ENCODE results near the gene TMUB2. TPM values are rescaled to one million over a fixed set of nuclear protein-coding genes. Genes with fewer than 3 reads are reported as not detected.
A peak's percentile ranks its signal among the peaks of the same experiment; 100 is the strongest.

Gene TMUB2
- total and polyA plus RNA-seq, 2 of the 13 experiments (the other 11 are each of a cell fraction or from before 2014, with no cell fraction given), result 26.9 to 50.8 TPM

GRCh38 chr17:44152875-44153274, 33.9 kb upstream of the TMUB2 start (continued):
- TF ChIP-seq AKNA (CRISPR knock-in tag; IDR thresholded peaks at IDR 0.05; ENCODE audit: borderline replicate concordance), result no peak
- no peak for TF ChIP-seq ATAD3A (CRISPR knock-in tag; IDR thresholded peaks at IDR 0.05)
- no peak for TF ChIP-seq ZNF574 (CRISPR knock-in tag; IDR thresholded peaks at IDR 0.05)

GRCh38 chr17:44155488-44155887, 31.3 kb upstream of the TMUB2 start:
- Histone ChIP-seq H4K20me1 (ENCODE audit: insufficient read depth, low read length) (no peaks in the 10 kb centered on the region), H3K27ac (ENCODE audit: extremely low read length, insufficient read depth, low read length) (no peak overlapping the region), H3K4me2 (ENCODE audit: low read depth, low read length) (no peak overlapping the region), H3K79me2 (ENCODE audit: insufficient read depth, low read length) (peaks cover 4% of the 10 kb centered on the region), H3K36me3 (replicated peaks in 1 of 2; ENCODE audit: control insufficient read depth in 1 of 2, insufficient read depth in 2 of 2, low read length in 2 of 2) (peaks cover 12 to 44% of the 10 kb centered on the region in 2 experiments), H3K27me3 (ENCODE audit: control insufficient read depth in 1 of 2, insufficient read depth in 2 of 2, low read length in 2 of 2) (no peaks in the 10 kb centered on the region), H3K4me1 (ENCODE audit: insufficient read depth, low read length) (peaks cover 9% of the 10 kb centered on the region), H2AFZ (ENCODE audit: low read length) (no peak overlapping the region), H3K9me3 (ENCODE audit: low read length) (no peaks in the 10 kb centered on the region), H3K9ac (ENCODE audit: insufficient read depth, low read depth, low read length) (no peak overlapping the region), H3K4me3 (replicated peaks in 1 of 3; ENCODE audit: insufficient read depth in 1 of 3, low read depth in 2 of 3, low read length in 3 of 3) (no peak overlapping the region)
- ATAC-seq (peak; percentile 54), FAIRE-seq (no peak), DNase-seq (ENCODE audit: low spot score) (no peak)
- ChIA-PET POLR2A (interaction anchor here (1.1 kb wide), 1 partner anchor 32 kb away, joined by 3 read pairs; the partner anchor contains the start of gene HDAC5), CTCF (ENCODE audit: low intra/inter-chr PET ratio, low total read pairs) (interaction anchor here (0.6 kb wide), 1 partner anchor 367 kb away, joined by 3 read pairs; no protein-coding TSS in a partner anchor)
- intact Hi-C loops (cut with micrococcal nuclease; ENCODE audit: unreplicated experiment) (no loop called here), in situ Hi-C loops (cut with HindIII; ENCODE audit: extremely low pct_ligation_motif_present, low pct_unique_long_range_greater_than_20kb) (no loop called here)
- WGBS (ENCODE audit: low lambda C conversion rate), result 91% methylated on average over 2 of the region's 2 CpGs
- BruUV-seq (replicated peaks), result no TSS peak
- TF ChIP-seq CHD4 (IDR thresholded peaks at IDR 0.05; ENCODE audit: borderline replicate concordance, low read length), result no peak
- TF ChIP-seq TAF15 (IDR thresholded peaks at IDR 0.05; ENCODE audit: low read depth, low read length, poor library complexity, severe bottlenecking), result no peak
- no peak for TF ChIP-seq ZBTB20 (CRISPR knock-in tag; IDR thresholded peaks at IDR 0.05; ENCODE audit: borderline replicate concordance, low read depth)
- TF ChIP-seq ZNF563 (CRISPR knock-in tag; IDR thresholded peaks at IDR 0.05), result no peak
- no peak for TF ChIP-seq YEATS2 (CRISPR knock-in tag; IDR thresholded peaks at IDR 0.05; ENCODE audit: borderline replicate concordance)
- TF ChIP-seq ZNF441 (CRISPR knock-in tag; IDR thresholded peaks at IDR 0.05; ENCODE audit: borderline replicate concordance), result no peak
- no peak for TF ChIP-seq ADNP (CRISPR knock-in tag; IDR thresholded peaks at IDR 0.05)
- TF ChIP-seq ZNF597 (CRISPR knock-in tag; IDR thresholded peaks at IDR 0.05), result no peak
- no peak for TF ChIP-seq CREB1 (IDR thresholded peaks at IDR 0.05)
- TF ChIP-seq CREB1 (CRISPR knock-in tag; IDR thresholded peaks at IDR 0.05), result no peak
- TF ChIP-seq NBN (conservative IDR thresholded peaks at IDR 0.05), result no peak
- TF ChIP-seq ZNF225 (CRISPR knock-in tag; IDR thresholded peaks at IDR 0.05), result no peak
- TF ChIP-seq RELA (CRISPR knock-in tag; IDR thresholded peaks at IDR 0.05), result no peak

All from HepG2 (cell line).